Measurements from ENCODE around the gene CALD1.

DNA sequence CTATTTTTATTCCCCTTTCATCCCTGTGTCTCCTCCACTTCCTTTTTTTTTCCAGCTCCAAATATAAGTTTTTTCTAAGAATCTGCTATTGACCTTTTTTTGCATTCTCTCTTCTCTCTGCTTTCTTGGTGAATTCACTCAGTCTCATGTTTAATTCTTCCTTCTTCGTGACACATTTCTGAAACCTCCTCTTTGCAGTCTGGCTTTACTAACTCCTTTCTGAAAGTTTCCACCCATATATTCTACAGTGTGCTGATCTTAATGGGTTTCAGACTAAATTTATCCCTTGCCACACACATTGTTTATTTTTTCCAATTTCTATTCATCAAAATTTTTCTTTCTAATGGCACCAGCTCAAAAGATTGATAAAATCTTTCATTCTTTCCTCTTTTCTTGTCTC, 47.8 kb upstream of the CALD1 start:
- no peak for TF ChIP-seq EP300 (IDR thresholded peaks at IDR 0.05; ENCODE audit: low read depth)
- TF ChIP-seq, protein P1, sequence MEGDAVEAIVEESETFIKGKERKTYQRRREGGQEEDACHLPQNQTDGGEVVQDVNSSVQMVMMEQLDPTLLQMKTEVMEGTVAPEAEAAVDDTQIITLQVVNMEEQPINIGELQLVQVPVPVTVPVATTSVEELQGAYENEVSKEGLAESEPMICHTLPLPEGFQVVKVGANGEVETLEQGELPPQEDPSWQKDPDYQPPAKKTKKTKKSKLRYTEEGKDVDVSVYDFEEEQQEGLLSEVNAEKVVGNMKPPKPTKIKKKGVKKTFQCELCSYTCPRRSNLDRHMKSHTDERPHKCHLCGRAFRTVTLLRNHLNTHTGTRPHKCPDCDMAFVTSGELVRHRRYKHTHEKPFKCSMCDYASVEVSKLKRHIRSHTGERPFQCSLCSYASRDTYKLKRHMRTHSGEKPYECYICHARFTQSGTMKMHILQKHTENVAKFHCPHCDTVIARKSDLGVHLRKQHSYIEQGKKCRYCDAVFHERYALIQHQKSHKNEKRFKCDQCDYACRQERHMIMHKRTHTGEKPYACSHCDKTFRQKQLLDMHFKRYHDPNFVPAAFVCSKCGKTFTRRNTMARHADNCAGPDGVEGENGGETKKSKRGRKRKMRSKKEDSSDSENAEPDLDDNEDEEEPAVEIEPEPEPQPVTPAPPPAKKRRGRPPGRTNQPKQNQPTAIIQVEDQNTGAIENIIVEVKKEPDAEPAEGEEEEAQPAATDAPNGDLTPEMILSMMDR (IDR thresholded peaks at IDR 0.05), result no peak
